HepG2 (cell line): ENCODE measurements around the gene TRPT1. TPM values are rescaled to one million over a fixed set of nuclear protein-coding genes. Genes with fewer than 3 reads are reported as not detected.

Experiments used
- EP300 ChIP-seq, 3 experiments: sonication (generic) in 1 of 3; formaldehyde crosslinking in 1 of 3; IDR thresholded peaks; 2 replicates each; pipeline versions ENCODE4 v1.5.1 to v1.6.1; 2011 to 2020; ENCODE audit warnings: low read depth in 2 of 3, low read length in 2 of 3, borderline replicate concordance in 1 of 3, improper control_type of control experiment in 1 of 3, mild to moderate bottlenecking in 1 of 3, missing genetic modification reagents in 1 of 3, moderate library complexity in 1 of 3
- FLYWCH1 ChIP-seq: sonication (generic); formaldehyde crosslinking; IDR thresholded peaks from 2 replicates; pipeline ENCODE4 v1.8.1; 2023; ENCODE audit warnings: mild to moderate bottlenecking, missing genetic modification reagents
- MAZ ChIP-seq, 2 experiments: sonication (generic) in 1 of 2; formaldehyde crosslinking in 1 of 2; IDR thresholded peaks; 2 replicates each; pipeline versions ENCODE4 v1.5.0 to v1.6.1; 2012 to 2020; ENCODE audit warnings: low read depth in 2 of 2, mild to moderate bottlenecking in 2 of 2, borderline replicate concordance in 1 of 2, improper control_type of control experiment in 1 of 2, low read length in 1 of 2, missing genetic modification reagents in 1 of 2, moderate library complexity in 1 of 2
- MTF2 ChIP-seq: sonication (generic); formaldehyde crosslinking; IDR thresholded peaks from 2 replicates; pipeline ENCODE4 v1.5.0; 2020; ENCODE audit warnings: missing genetic modification reagents, borderline replicate concordance
- RELA ChIP-seq: sonication (generic); formaldehyde crosslinking; IDR thresholded peaks from 2 replicates; pipeline ENCODE4 v1.4.0; 2020; ENCODE audit warnings: missing genetic modification reagents
- TBL1XR1 ChIP-seq: fragments of 150-350 bp; IDR thresholded peaks from 2 replicates; pipeline ENCODE4 v1.6.1; 2014; ENCODE audit warnings: borderline replicate concordance, low read length; ENCODE audit not compliant: partially characterized antibody
- YEATS4 ChIP-seq: sonication (generic); formaldehyde crosslinking; IDR thresholded peaks from 2 replicates; pipeline ENCODE4 v1.4.0; 2020; ENCODE audit warnings: missing genetic modification reagents, borderline replicate concordance
- ZFP36L1 ChIP-seq: sonication (generic); formaldehyde crosslinking; IDR thresholded peaks from 2 replicates; pipeline ENCODE4 v1.8.0; 2022; ENCODE audit warnings: mild to moderate bottlenecking, missing genetic modification reagents, moderate library complexity
- ZNF143 ChIP-seq: sonication (generic); formaldehyde crosslinking; IDR thresholded peaks from 2 replicates; pipeline ENCODE4 v1.4.0; 2020; ENCODE audit warnings: missing genetic modification reagents
- ZNF776 ChIP-seq: sonication (generic); formaldehyde crosslinking; IDR thresholded peaks from 2 replicates; pipeline ENCODE4 v1.4.0; 2020; ENCODE audit warnings: mild to moderate bottlenecking, missing genetic modification reagents
- ZSCAN25 ChIP-seq: sonication (generic); formaldehyde crosslinking; IDR thresholded peaks from 2 replicates; pipeline ENCODE4 v1.8.0; 2022; ENCODE audit warnings: mild to moderate bottlenecking, missing genetic modification reagents
- ZSCAN30 ChIP-seq: sonication (generic); formaldehyde crosslinking; IDR thresholded peaks from 2 replicates; pipeline ENCODE4 v1.5.0; 2020; ENCODE audit warnings: mild to moderate bottlenecking, missing genetic modification reagents
- polyA plus RNA-seq, 8 experiments: library from polyadenylated mRNA; depleted of rRNA in 3 of 8; stranded (reverse) in 7 of 8; unstranded in 1 of 8; fragments of >200 nt; fragmentation: Illumina TruSeq in 4 of 8; extraction: Trizol in 4 of 8; gene quantifications; 2 replicates each; pipeline versions ENCODE4 v1.2.1 to v1.2.3, GENCODE V29; 2011 to 2016; ENCODE audit warnings: low read depth in 4 of 8, missing spikeins in 1 of 8, mixed read lengths in 1 of 8; ENCODE audit not compliant: insufficient read depth in 1 of 8
- total RNA-seq, 5 experiments: library from RNA; depleted of rRNA; stranded (reverse); fragments of >200 nt; fragmentation: Illumina TruSeq; extraction: Trizol; gene quantifications; 2 replicates each; pipeline ENCODE4 v1.2.3, GENCODE V29; 2016; ENCODE audit warnings: low read depth in 1 of 5
- TF ChIP-seq, protein P1 (sequence below): sonication (generic); formaldehyde crosslinking; IDR thresholded peaks from 2 replicates; pipeline ENCODE4 v1.5.1; 2020; ENCODE audit warnings: missing genetic modification reagents, mild to moderate bottlenecking, borderline replicate concordance
- TF ChIP-seq, protein P2 (sequence below): sonication (generic); formaldehyde crosslinking; IDR thresholded peaks from 2 replicates; pipeline ENCODE4 v1.8.1; 2022; ENCODE audit warnings: mild to moderate bottlenecking, missing genetic modification reagents
- TF ChIP-seq, protein P3 (sequence below): sonication (generic); formaldehyde crosslinking; IDR thresholded peaks from 2 replicates; pipeline ENCODE4 v1.4.0; 2020; ENCODE audit warnings: missing genetic modification reagents
- TF ChIP-seq, protein P4 (sequence below): sonication (generic); formaldehyde crosslinking; IDR thresholded peaks from 2 replicates; pipeline ENCODE4 v1.4.0; 2020; ENCODE audit warnings: low read depth, missing genetic modification reagents
- TF ChIP-seq, protein P5 (sequence below): sonication (generic); formaldehyde crosslinking; IDR thresholded peaks from 2 replicates; pipeline ENCODE4 v1.8.0; 2022; ENCODE audit warnings: missing genetic modification reagents, mild to moderate bottlenecking, inconsistent platforms, borderline replicate concordance

The TRPT1 gene
- total and polyA plus RNA-seq, 2 of the 13 experiments (the other 11 are each of a cell fraction or from before 2014, with no cell fraction given), result 24.8 to 40.7 TPM

DNA sequence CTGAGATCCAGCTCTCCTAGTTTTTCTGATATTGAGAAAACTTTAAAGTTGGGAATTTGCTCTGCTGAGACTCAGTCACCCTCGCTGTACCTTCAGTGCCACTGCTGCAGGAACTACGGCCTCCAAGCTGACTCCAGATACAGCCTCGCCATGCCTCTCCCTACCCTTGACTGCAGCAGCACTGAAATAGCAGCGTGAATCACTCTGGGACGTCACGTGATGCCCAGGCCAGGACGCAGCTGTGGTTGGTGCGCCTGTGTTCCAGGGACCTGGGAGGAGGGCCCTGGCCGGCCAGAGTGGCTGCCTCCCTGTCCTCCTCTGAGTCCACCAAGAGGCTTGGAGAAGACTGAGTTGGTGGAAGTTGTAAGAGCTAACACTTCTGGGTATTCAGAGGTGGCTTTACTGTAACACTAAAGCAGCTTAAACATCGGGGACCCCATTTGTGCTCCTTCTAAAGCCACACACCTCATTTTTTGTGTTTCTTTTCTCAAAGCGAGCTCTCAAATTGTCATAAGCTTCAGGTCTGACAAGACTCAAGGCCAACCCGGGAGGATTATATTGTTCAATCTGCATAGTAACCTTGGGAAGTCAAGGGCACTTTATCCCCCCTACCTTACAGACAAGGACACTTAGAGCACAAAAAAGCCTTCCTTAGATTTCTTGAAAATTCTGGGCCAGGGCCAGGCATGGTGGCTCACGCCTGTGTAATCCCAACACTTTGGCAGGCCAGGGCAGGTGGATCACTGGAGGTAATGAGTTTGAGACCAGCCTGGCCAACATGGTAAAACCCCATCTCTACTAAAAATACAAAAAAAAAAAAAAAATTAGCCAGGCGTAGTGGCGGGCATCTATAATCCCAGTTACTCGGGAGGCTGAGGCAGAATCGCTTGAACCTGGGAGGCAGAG, 44.2 kb downstream of the TRPT1 start (continued):
- TF ChIP-seq, protein P1, sequence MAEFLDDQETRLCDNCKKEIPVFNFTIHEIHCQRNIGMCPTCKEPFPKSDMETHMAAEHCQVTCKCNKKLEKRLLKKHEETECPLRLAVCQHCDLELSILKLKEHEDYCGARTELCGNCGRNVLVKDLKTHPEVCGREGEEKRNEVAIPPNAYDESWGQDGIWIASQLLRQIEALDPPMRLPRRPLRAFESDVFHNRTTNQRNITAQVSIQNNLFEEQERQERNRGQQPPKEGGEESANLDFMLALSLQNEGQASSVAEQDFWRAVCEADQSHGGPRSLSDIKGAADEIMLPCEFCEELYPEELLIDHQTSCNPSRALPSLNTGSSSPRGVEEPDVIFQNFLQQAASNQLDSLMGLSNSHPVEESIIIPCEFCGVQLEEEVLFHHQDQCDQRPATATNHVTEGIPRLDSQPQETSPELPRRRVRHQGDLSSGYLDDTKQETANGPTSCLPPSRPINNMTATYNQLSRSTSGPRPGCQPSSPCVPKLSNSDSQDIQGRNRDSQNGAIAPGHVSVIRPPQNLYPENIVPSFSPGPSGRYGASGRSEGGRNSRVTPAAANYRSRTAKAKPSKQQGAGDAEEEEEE (CRISPR knock-in tag), result no peak
- TF ChIP-seq, protein P2, sequence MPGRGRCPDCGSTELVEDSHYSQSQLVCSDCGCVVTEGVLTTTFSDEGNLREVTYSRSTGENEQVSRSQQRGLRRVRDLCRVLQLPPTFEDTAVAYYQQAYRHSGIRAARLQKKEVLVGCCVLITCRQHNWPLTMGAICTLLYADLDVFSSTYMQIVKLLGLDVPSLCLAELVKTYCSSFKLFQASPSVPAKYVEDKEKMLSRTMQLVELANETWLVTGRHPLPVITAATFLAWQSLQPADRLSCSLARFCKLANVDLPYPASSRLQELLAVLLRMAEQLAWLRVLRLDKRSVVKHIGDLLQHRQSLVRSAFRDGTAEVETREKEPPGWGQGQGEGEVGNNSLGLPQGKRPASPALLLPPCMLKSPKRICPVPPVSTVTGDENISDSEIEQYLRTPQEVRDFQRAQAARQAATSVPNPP (CRISPR knock-in tag), result no peak
- TF ChIP-seq YEATS4 (CRISPR knock-in tag) (no peak), ZSCAN25 (peak; percentile 77; the same call in 1 of the 2 replicates), ZNF143 (CRISPR knock-in tag) (0 out of 2 replicates have a peak, but pooled peaks have one; percentile 38), RELA (no peak), EP300 (IDR thresholded peaks at IDR 0.05; ENCODE audit: low read depth in 2 of 2, low read length in 2 of 2) (no peak), EP300 (CRISPR knock-in tag; IDR thresholded peaks at IDR 0.05; ENCODE audit: borderline replicate concordance) (no peak), ZSCAN30 (no peak), ZNF776 (CRISPR knock-in tag) (no peak), MTF2 (CRISPR knock-in tag) (no peak), MAZ (IDR thresholded peaks at IDR 0.05; ENCODE audit: borderline replicate concordance, low read depth, low read length) (no peak), MAZ (CRISPR knock-in tag; IDR thresholded peaks at IDR 0.05; ENCODE audit: low read depth) (peak; percentile 29; the same call in 1 of the 2 replicates), TBL1XR1 (no peak), ZFP36L1 (CRISPR knock-in tag) (no peak), FLYWCH1 (CRISPR knock-in tag) (no peak)
- TF ChIP-seq, protein P3, sequence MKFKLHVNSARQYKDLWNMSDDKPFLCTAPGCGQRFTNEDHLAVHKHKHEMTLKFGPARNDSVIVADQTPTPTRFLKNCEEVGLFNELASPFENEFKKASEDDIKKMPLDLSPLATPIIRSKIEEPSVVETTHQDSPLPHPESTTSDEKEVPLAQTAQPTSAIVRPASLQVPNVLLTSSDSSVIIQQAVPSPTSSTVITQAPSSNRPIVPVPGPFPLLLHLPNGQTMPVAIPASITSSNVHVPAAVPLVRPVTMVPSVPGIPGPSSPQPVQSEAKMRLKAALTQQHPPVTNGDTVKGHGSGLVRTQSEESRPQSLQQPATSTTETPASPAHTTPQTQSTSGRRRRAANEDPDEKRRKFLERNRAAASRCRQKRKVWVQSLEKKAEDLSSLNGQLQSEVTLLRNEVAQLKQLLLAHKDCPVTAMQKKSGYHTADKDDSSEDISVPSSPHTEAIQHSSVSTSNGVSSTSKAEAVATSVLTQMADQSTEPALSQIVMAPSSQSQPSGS, result no peak
- TF ChIP-seq, protein P4, sequence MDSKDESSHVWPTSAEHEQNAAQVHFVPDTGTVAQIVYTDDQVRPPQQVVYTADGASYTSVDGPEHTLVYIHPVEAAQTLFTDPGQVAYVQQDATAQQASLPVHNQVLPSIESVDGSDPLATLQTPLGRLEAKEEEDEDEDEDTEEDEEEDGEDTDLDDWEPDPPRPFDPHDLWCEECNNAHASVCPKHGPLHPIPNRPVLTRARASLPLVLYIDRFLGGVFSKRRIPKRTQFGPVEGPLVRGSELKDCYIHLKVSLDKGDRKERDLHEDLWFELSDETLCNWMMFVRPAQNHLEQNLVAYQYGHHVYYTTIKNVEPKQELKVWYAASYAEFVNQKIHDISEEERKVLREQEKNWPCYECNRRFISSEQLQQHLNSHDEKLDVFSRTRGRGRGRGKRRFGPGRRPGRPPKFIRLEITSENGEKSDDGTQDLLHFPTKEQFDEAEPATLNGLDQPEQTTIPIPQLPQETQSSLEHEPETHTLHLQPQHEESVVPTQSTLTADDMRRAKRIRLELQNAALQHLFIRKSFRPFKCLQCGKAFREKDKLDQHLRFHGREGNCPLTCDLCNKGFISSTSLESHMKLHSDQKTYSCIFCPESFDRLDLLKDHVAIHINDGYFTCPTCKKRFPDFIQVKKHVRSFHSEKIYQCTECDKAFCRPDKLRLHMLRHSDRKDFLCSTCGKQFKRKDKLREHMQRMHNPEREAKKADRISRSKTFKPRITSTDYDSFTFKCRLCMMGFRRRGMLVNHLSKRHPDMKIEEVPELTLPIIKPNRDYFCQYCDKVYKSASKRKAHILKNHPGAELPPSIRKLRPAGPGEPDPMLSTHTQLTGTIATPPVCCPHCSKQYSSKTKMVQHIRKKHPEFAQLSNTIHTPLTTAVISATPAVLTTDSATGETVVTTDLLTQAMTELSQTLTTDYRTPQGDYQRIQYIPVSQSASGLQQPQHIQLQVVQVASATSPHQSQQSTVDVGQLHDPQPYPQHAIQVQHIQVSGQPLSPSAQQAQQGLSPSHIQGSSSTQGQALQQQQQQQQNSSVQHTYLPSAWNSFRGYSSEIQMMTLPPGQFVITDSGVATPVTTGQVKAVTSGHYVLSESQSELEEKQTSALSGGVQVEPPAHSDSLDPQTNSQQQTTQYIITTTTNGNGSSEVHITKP (CRISPR knock-in tag), result no peak
- TF ChIP-seq, protein P5, sequence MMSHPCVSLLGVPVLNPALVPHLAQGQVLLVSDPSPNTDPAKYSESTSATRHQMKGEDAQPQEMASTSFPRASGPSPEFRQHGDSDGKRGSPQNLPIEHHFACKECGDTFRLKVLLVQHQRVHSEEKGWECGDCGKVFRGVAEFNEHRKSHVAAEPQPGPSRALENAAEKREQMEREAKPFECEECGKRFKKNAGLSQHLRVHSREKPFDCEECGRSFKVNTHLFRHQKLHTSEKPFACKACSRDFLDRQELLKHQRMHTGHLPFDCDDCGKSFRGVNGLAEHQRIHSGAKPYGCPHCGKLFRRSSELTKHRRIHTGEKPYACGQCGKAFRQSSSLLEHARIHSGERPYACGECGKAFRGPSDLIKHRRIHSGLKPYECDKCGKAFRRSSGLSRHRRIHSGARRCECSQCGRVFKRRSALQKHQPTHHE (CRISPR knock-in tag), result no peak
